ENCODE measurements around the gene OLR1. TPM values are rescaled to one million over a fixed set of nuclear protein-coding genes. Genes with fewer than 3 reads are reported as not detected.
A peak's percentile ranks its signal among the peaks of the same experiment; 100 is the strongest.

The OLR1 gene
- total RNA-seq, 1 donor from 2014 or later: not detected

DNA sequence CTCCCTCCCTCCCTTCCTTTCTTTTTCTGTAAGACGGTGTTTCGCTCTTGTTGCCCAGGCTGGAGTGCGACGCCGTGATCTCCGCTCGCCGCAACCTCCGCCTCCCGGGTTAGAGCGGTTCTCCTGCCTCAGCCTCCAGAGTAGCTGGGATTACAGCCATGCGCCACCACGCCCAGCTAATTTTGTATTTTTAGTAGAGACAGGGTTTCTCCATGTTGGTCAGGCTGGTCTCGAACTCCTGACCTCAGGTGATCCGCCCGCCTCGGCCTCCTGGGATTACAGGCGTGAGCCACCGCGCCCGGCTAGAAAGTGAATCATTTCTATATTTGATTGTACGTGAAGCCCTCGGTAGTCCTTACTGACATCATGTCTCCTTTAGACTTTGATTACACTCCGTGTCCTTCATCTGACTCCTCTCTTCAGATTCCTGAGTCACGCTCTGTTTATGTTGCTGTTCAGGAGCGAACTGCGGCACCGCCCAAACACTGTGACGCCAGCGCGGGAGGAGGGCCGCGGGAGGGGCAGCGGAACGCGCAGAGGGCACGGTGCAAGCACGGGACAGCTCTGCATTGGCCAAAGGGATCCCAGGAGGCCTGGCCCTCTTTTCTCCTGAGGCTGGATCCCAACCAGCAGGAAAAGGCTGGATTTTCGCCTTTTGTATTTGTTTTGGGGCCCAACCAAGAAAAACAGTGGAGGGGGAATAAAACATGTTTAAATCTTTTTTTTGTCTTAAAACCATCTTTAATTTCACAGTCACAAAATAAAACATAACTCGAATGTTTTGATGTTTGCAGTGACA lies 40.2 kb upstream of the OLR1 start:
- peaks cover 31% of the 10 kb centered on the region for H3K4me1 Mint-ChIP-seq (ENCODE audit: unreplicated experiment)
- no peaks in the 10 kb centered on the region for H3K9me3 Mint-ChIP-seq (ENCODE audit: unreplicated experiment)
- TF ChIP-seq CTCF (IDR thresholded peaks at IDR 0.05; ENCODE audit: unreplicated experiment): no peak
- H3K4me3 Mint-ChIP-seq (ENCODE audit: unreplicated experiment): peak overlapping the region; percentile 94
- H3K27ac Mint-ChIP-seq (ENCODE audit: unreplicated experiment): peak overlapping the region; percentile 98
- H3K27me3 Mint-ChIP-seq (ENCODE audit: unreplicated experiment): peaks cover 9% of the 10 kb centered on the region
- DNase-seq (ENCODE audit: low spot score): peak; percentile 93
- H3K36me3 Mint-ChIP-seq (ENCODE audit: low read depth, unreplicated experiment): peaks cover 3% of the 10 kb centered on the region

GRCh38 chr12:10211101-10211939 lies 39.4 kb upstream of the OLR1 start:
- Mint-ChIP-seq H3K36me3 (ENCODE audit: low read depth, unreplicated experiment) (peaks cover 3% of the 10 kb centered on the region), H3K4me3 (ENCODE audit: unreplicated experiment) (peak overlapping the region; percentile 47), H3K27ac (ENCODE audit: unreplicated experiment) (peak overlapping the region; percentile 84), H3K4me1 (ENCODE audit: unreplicated experiment) (peaks cover 37% of the 10 kb centered on the region), H3K27me3 (ENCODE audit: unreplicated experiment) (peaks cover 9% of the 10 kb centered on the region), H3K9me3 (ENCODE audit: unreplicated experiment) (no peaks in the 10 kb centered on the region)
- DNase-seq (ENCODE audit: low spot score): no peak
- TF ChIP-seq CTCF (IDR thresholded peaks at IDR 0.05; ENCODE audit: unreplicated experiment): no peak

- Mint-ChIP-seq H3K27me3 (ENCODE audit: unreplicated experiment) (peaks cover 10% of the 10 kb centered on the region), H3K27ac (ENCODE audit: unreplicated experiment) (no peak overlapping the region), H3K36me3 (ENCODE audit: low read depth, unreplicated experiment) (peaks cover 3% of the 10 kb centered on the region), H3K4me3 (ENCODE audit: unreplicated experiment) (no peak overlapping the region), H3K4me1 (ENCODE audit: unreplicated experiment) (peaks cover 41% of the 10 kb centered on the region), H3K9me3 (ENCODE audit: unreplicated experiment) (no peaks in the 10 kb centered on the region)
- DNase-seq (ENCODE audit: low spot score): no peak
- no peak for TF ChIP-seq CTCF (IDR thresholded peaks at IDR 0.05; ENCODE audit: unreplicated experiment)
Observed at GRCh38 chr12:10210225-10210624, 38.3 kb upstream of the OLR1 start.

DNA sequence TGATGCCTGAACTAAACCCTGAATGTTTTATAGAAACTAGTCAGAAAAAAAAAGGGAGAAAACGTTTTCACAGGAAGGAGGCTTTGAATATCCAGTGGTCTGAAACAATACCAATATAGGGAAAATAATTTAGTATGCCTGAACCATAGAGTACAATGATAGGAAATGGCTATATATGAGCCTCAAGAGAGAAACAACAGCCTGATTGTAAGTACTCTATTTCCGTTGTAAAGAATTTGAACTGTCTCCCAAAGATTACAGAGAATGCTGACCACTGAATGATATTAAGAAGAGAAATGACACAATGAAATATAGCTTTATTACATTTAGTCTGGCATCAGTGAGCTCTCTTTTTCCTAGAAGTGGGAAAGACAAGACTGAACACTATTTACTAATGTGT lies 35.2 kb upstream of the OLR1 start:
- H3K36me3 Mint-ChIP-seq (ENCODE audit: low read depth, unreplicated experiment): no peaks in the 10 kb centered on the region
- no peaks in the 10 kb centered on the region for H3K9me3 Mint-ChIP-seq (ENCODE audit: unreplicated experiment)
- DNase-seq (ENCODE audit: low spot score): no peak
- peaks cover 2% of the 10 kb centered on the region for H3K27me3 Mint-ChIP-seq (ENCODE audit: unreplicated experiment)
- TF ChIP-seq CTCF (IDR thresholded peaks at IDR 0.05; ENCODE audit: unreplicated experiment): no peak
- peak overlapping the region; percentile 98 for H3K27ac Mint-ChIP-seq (ENCODE audit: unreplicated experiment)
- H3K4me1 Mint-ChIP-seq (ENCODE audit: unreplicated experiment): peaks cover 38% of the 10 kb centered on the region
- H3K4me3 Mint-ChIP-seq (ENCODE audit: unreplicated experiment): no peak overlapping the region
